Skin epidermis (tissue), 12 donors: ENCODE results near the gene RNF167.
A peak's percentile ranks its signal among the peaks of the same experiment; 100 is the strongest.

Experiments used
- H3K27ac ChIP-seq, 21 experiments: fragments of 200-600 bp; sonication (generic) in 11 of 21; one replicate each; pipeline ENCODE4 v1.5.0; 2020; ENCODE audit warnings: mild to moderate bottlenecking in 3 of 21, inconsistent platforms in 2 of 21, moderate library complexity in 2 of 21
- H3K4me3 ChIP-seq, 7 experiments: fragments of 200-600 bp; sonication (generic) in 2 of 7; one replicate each; pipeline ENCODE4 v1.5.0; 2020; ENCODE audit warnings: inconsistent platforms in 2 of 7, mild to moderate bottlenecking in 2 of 7, moderate library complexity in 1 of 7

RNF167 gene

DNA sequence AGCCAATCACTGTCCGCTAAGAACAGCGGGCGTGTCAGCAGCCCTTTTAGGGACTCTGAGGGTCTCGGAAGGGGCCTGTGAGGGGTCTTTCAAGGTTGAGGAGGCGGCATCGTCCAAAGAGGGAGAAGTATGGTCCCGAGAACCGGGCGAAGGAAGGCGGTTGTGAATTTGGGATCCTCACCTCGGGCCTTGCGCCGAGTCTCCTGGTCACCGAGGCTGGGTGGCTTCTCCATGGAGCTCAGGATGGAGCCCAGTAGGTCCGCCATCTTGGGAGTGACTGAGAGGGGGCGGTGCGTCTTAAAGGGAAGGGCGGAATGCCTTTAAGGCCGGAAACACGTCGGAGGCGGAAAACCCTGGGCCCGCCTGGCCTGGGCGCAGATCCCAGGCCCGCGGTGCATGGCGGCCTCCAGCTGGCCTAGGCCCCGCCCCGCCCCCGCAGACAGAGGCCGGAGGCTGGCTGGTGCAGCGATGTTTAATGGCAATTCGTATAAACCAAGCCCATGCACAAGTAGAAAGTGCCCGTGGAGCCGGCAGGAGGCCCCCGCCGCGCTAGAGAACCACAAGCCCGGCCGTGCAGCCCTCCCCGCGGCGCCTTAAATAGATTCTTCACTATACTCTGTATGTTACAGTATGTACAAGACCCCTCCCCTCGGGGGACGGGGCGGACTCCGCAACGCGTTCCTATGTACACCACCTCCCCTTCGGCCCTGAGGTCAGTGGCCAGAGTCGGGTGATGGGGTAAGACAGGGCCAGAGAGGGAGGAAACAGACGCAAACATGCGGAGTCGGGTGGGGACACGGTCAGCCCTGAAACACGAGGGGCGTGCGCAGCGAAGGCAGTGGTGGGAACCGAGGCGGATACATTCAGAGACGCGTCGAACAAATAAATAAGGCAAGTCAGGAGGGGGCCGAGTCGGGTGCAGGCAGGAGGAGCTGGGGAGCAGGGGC, 27.7 kb downstream of the RNF167 start, which contains the start of gene SPAG7:
Gene SPAG7, minus strand, starts transcription at position 279 of the 947 bp plus-strand sequence. Its CDS starts 13 bp downstream, at position 266.
- peak within 1 kb of the TSS; percentile 50 to 78 (median 67) for H3K4me3 ChIP-seq
- peak within 1 kb of the TSS; percentile 70 to 99 (median 95) for H3K27ac ChIP-seq

DNA sequence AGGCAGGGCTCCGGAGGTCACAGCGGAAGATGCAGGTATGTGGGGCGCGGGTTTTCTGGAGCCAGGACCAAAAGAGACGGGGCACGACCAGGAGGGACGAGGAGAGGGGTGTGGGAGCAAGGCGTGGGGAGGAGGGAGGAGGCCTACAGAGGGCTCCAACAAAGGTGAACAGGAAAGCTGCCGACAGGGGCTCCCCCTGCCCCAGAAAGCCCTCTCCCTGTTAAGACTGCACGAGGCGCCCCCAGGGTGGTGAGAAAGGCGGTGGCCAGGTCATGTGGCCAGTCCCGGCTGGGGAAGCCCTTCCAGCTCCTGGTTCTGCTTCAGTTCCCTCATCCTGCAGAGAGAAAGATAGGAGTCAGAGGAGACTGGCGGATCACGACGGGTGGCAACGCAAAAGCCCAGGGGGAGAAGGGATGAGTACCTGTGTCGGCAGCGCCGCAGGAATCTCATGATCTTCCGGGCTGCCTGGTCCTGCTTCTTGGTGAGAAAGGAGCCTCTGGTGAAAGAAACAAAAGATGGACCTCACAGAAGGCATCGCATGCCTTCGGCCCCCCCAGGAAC, 28.5 kb downstream of the RNF167 start:
- peak overlapping the region; percentile 48 to 72 (median 59) for H3K4me3 ChIP-seq
- peak overlapping the region; percentile 70 to 99 (median 93) for H3K27ac ChIP-seq

DNA sequence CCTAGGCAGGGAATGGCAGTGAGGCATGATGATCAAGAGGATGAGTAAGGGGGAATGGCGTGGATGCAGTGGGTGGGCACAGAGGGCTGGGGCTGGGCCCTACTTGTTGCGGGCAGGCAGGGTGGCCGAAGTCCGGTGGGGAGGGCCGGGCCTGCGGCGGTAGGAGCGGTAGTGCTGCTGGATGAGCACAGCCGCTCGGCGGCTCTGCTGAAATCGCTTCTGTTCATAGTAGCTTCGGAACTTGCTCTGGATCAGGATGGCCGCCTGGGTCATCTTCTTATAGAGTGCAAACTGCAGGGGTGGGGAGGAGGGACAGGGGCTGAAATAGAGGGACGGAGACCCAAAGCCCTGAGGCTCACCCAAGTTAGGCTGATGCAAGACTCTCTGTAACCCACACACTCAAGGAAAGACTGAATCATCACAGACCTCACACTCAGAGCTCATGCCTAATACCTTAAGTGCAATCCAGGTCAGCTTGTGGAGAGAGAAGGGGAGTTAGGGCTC, 29.0 kb downstream of the RNF167 start:
- peak overlapping the region in 20 of 21 experiments; percentile 83 to 99 (median 94) for H3K27ac ChIP-seq
- peak overlapping the region in 6 of 7 experiments; percentile 48 to 72 (median 63) for H3K4me3 ChIP-seq

DNA sequence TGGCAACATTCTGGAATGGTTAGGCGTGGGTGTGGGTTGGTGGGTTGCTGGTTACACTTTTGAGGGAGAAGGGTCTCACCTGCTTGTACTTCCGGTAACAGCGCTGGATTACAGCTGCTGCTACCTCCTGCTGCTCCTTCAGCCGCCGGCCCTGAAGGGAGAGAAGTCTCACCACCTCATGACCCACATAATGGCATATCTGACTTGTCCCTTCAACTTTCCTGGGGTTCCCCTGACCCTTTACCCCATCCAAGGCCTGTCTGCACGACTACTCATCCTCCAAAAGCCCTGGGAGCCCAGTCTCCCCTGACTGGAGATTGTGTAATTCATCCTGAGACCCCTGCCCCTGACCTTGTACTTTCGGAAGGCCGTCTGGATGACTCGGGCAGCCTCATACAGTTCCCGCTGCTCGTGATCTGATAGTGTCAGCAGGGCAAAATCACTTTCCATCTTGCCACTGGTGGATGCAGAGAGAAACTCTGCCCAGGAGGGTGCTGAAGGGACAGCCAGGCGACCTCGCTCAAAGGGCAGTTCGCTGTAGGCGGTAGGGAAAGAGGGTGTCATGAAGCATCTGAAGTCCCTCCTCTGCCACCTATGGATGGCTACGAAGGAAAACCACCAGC, 29.6 kb downstream of the RNF167 start:
- H3K27ac ChIP-seq = peak overlapping the region in 17 of 21 experiments; percentile 22 to 99 (median 93)
- peak overlapping the region in 1 of 7 experiments; percentile 59 for H3K4me3 ChIP-seq

DNA sequence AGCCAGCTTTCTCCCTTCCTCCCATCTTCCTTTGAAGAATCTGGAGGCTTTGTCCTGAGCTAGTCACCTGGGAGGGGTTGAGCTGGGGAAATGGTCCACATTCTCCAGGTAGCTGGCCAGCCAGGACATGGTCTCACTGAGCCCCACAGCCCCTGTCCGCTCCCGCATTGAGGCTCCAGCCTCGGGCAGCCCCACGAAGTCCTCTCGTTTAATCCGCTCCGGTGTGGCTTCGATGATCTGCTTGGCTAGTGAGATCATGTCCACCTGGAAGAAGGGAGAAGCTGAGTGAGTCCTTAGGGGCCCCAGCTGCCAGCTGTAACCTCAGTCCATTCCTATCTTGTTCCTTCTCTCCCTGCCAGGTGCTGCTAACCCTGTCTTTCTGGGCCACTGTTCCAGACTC, 30.2 kb downstream of the RNF167 start:
- H3K27ac ChIP-seq = peak overlapping the region in 10 of 21 experiments; percentile 8 to 99 (median 90)

DNA sequence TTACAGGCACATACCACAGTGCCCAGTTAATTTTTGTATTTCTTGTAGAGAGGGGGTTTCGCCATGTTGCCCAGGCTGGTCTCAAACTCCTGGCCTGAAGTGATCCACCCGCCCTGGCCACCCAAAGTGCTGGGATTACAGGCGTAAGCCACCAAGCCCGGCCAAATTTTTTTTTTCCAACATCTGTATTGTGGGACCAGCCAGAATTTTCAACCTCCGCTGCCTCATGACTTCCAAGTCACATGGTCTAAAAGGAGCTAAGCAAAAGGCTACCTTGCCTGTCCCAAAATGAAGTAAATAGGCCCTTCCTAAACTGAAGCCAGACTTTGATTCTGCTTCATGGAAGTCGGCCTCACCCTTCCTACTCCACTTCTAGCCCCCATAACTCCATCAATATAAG, 31.8 kb downstream of the RNF167 start:
- no peak overlapping the region for H3K4me3 ChIP-seq
- peak overlapping the region in 2 of 21 experiments; percentile 6 to 29 for H3K27ac ChIP-seq

More for the DNA sequence above, 30.2 kb downstream of the RNF167 start:
- H3K4me3 ChIP-seq = no peak overlapping the region

DNA sequence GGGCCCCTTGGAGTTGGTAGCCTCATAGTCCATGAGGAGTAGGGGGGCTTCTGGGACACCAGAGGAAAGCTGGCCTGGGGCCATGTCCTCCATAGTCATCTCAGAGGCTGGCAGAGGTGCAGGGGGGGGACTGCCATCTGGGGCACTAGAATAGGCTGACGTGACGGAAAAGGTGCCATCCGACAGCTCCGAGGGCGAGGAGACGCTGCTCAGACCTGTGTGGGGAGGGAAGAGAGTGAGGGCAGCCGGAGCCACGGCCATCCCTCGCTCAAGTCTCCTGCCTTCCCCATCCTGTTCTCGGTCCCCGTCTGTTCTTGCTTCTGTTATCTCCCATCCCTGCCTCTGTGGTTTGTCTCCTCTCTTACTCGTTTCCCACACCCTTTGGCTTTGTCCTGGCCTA, 32.3 kb downstream of the RNF167 start:
- Histone ChIP-seq H3K27ac (peak overlapping the region in 2 of 21 experiments; percentile 6 to 29), H3K4me3 (no peak overlapping the region)

DNA sequence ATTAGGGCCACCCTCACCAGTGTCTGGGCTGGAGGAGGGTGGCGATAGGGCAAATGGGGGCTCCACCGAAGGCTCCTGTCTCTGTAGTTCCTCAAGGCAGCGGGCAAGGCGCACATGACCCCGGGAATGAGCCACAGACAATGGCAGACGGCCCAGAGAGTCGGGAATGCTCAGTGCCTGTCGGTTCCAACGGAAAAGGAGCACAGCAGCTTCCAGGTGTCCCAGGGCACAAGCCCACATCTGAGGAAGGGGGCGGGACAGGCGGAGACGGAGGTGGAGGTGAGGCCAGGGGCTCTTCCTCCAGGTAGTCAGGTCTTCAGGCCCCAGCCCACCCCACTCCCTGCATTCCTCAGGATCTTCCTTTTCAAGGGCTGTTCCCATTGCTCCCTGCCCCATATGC, 32.7 kb downstream of the RNF167 start:
- Histone ChIP-seq H3K27ac (peak overlapping the region in 1 of 21 experiments; percentile 6), H3K4me3 (no peak overlapping the region)

DNA sequence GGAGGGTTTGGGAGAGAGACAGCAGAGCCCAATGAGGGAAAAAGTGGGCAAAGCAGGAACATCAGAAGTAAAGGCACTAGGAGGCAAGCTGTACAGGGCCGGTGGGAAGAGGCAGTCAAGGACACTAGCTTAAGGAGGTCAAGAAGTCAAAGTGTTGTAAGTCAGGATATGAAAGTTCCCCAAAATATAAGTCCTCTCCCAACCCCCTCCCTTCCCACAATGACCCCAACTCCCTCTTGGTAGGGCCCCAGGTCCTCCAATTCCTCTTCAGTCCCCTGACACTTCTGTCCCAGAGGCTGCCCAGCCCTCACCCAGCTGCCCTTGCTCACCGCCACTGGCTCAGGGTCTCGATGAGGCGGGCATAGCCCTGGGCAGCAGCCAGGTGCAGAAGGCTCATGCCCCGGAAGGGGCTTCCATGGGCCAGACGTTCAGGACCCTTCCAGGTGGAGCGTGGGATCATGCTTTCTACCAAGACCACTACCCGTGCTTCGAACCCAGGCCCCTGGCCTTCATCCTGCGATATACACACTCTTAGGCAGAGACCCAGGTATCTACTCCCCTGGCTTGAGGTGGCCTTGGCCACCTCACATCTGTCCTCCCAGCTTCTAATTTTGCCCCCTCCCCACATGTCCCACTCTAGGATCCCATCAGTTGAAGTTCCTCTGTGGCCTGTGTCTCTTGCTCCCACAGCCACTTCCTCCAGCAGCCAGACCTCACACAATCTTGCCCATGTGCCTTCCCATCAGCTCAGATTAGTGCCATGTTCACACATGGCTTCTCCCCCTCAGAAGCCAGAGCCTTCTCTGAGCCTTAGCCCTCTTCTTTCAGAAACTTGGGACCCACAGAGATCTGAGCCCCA, 33.4 kb downstream of the RNF167 start:
- peak overlapping the region in 1 of 21 experiments; percentile 3 for H3K27ac ChIP-seq

DNA sequence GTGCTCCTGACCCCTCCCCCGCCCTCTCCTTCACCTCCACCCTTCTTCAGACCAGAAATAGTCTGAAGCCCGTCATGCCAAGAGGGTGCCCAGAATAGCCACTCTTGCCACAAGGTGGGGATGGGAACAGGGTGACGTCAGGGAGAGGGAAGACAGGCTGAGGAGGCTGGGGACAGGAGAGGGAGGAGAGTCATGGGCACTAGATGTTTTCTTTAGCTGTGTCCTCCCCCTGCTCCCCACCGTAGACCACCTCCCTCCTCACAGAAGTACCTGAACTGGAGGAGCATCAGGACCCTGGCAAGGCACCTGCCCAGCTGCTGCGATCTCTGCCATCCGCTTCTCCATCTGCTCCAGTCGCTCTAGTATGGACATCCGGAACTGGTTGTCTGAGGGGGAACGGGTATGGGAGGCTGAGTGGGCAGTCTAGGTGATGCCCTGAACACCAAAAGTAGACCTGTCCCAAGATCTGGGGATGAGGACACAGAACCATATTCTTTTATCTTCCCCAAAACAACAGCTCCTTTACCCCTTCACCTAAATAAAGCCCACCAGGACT, 34.1 kb downstream of the RNF167 start:
- H3K27ac ChIP-seq = no peak overlapping the region
- no peak overlapping the region for H3K4me3 ChIP-seq

More for the DNA sequence above, 33.4 kb downstream of the RNF167 start:
- no peak overlapping the region for H3K4me3 ChIP-seq

DNA sequence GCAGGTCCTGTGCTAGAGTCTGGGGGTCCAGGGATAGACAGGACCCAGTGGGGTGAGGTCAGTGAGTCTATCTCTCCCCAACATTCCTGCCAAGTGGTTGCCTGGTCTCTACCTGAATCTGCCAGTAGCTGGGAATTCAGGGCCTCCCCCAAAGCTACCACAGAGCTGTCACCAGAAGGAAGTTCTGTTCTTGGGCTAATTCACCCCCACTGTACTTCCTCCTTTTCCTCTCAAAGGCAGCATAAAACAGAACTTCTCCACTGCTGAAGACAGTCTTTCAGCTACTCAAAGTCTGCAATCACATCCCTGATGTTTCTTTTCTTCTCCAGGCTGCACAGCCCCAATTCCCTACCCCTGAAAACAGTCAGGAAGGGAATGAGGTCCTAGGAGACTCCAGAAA, 38.7 kb downstream of the RNF167 start:
- peak overlapping the region in 4 of 21 experiments; percentile 3 to 62 (median 50) for H3K27ac ChIP-seq
- H3K4me3 ChIP-seq = no peak overlapping the region

DNA sequence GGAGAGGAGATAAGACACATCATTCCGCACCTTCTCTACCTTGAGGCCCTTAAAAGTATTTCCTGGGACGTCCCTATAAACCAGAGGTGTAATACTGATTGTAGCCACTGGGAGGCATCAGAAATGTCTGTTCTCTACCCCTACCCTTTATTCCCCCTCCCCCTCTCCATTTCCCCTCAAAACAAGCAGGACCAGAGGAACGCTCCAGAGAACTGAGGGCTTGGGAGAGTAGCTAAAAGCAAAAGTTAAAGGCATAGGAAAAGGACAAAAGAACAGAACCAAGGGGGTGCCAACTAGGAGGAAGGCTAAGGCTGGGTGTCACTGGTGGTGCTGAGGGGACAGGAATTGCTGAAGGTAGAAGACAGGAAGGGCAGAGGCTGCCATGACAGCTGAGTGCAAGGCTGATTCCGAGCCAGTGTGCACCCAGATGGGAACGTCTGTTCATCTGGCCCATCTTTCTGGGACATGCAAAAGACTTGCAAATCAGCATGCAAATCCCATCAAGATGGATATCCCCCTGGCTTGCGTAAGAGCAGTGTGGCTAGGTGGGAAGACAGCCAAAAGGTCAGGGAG, 40.7 kb downstream of the RNF167 start:
- Histone ChIP-seq H3K4me3 (no peak overlapping the region), H3K27ac (peak overlapping the region in 2 of 21 experiments; percentile 14 to 61)

DNA sequence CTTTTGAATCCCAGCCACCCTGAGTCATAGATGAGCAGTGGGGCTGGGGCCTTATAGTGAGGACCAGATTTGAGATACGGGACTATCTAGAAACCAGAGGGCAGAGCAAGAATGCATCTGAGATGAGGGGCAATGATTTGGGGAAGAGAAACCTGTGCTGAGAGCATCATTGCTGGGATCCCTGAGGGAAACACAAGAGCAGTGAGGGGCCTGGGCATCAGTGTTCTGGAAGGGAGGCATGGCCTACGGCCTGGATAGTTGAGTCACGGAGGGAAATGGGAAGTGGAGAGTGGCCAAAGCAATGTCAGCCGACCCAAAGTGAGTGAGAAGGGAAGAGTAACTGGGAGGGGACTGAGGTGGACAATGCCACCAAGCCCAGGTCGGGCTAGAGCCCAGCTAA, 42.2 kb downstream of the RNF167 start:
- Histone ChIP-seq H3K27ac (no peak overlapping the region), H3K4me3 (no peak overlapping the region)

DNA sequence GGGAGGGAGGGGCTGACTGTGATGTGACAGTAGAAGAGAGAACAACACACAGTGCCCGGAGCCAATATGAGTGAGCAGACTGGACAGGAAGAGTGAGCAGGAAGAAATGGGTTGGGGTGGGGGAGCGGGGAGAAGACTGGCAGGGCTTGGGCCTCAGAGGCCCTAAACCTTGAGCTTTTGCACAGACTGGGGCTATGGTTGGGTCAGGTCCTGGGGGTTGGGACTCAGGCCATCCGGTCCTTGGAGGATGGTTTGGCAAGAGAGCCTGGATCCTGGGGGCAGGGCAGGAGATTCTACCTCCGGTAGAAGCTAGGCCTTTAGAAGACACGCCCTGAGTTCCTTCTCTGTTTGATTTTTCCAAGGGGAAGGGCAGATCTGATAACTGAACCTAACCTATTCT, 46.3 kb downstream of the RNF167 start:
- Histone ChIP-seq H3K27ac (peak overlapping the region; percentile 43 to 99 (median 95)), H3K4me3 (peak overlapping the region; percentile 74 to 99 (median 95))

DNA sequence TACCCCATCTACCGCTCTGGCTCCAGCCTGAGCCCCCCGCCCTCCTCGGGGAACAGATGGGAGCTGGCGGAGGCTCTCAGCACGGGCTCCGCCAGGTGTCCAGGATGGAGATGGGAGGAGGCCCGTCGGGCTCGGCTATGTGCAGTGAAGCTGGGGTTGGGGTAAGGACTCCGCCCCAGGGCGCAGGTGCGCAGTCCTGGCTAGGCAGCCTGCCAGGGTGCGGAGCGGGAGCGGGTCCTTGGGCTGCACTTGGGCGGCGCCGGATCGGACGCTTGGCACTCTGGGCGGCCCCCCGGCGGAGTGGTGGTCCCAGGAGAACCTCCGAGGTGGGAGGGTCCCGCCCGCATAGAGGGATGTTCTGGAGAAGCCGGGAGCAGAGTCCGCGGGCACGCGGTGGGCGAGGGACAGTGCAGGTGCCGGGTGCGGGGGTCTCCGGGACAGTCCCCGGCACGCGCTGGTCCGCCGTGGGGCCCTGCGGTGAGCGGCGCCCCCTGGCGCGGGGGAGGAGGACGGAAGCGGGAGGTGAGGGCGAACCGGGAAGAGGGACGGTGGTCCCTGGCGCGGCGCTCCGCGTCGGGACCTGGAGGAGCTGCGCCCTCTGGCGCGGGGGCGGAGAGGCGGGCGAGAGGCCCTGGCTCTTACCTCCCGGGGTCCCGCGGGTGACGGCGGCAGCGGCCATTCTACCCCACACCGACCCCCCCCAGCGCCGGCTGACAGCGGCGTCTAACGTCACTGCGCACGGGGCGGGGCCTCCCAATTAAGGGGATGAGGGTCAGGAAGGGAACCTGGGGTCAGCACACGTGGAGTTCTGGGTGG, 47.1 kb downstream of the RNF167 start, which contains the start of gene CAMTA2:
Gene CAMTA2, minus strand, starts transcription at position 725 of the 816 bp plus-strand sequence. CDS start 1,453 bp downstream, outside the sequence.
- Histone ChIP-seq H3K4me3 (peak within 1 kb of the TSS; percentile 74 to 99 (median 95)), H3K27ac (peak within 1 kb of the TSS; percentile 43 to 99 (median 95))

DNA sequence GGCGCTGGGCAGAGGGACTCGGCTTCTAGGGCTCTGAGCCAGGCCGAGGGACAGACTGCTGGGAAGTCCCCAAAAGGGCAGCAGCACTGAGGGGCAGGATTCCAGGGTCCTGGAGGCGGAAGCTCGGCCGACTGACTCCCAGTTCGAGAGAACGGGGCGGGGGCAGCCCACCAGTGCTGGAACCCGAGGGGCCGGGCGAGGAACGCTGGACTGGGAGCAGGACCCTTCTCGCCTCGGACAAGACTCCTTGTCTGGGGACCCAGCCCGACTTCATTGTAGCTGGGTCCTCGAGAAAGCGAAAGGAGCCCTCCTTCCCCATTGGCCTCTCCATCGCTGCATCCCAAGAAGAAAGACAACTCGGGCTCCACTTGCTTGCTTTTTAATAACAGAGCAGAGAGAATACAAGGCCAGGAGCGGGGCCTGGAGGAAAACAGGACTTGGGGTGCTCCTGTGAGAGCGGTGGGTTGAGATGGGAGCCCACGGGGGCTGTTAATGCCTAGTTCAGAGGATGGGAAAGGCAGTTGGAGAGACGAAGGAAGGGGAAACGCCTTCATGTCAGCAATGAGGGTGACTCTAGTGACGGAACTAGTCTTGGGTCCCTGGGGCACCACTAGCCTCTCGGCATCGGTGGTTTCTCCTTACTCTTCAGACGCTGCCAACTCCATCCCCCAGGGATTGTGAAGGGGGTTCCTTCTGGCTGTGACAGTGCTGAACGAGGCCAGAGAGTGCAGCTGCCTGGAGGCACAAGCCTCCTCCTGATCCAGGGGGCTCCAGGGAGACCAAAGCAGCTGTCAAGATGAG, 47.9 kb downstream of the RNF167 start:
- Histone ChIP-seq H3K27ac (peak overlapping the region; percentile 43 to 99 (median 95)), H3K4me3 (peak overlapping the region; percentile 74 to 99 (median 95))
